HG03175 (cell line): Measurements from ENCODE around the gene MASP2.
"Not testable (repeated sequence)": the region's sequence is repeated elsewhere in the genome, so short reads cannot be mapped to it uniquely, and the experiment has no call there.

ENCODE experiments used
- ATAC-seq: cut with Tn5 transposase; IDR thresholded peaks from one replicate; pipeline ENCODE4 v1.9.1; 2021; ENCODE audit warnings: mild to moderate bottlenecking, moderate library complexity; ENCODE audit not compliant: unreplicated experiment

MASP2 gene

DNA sequence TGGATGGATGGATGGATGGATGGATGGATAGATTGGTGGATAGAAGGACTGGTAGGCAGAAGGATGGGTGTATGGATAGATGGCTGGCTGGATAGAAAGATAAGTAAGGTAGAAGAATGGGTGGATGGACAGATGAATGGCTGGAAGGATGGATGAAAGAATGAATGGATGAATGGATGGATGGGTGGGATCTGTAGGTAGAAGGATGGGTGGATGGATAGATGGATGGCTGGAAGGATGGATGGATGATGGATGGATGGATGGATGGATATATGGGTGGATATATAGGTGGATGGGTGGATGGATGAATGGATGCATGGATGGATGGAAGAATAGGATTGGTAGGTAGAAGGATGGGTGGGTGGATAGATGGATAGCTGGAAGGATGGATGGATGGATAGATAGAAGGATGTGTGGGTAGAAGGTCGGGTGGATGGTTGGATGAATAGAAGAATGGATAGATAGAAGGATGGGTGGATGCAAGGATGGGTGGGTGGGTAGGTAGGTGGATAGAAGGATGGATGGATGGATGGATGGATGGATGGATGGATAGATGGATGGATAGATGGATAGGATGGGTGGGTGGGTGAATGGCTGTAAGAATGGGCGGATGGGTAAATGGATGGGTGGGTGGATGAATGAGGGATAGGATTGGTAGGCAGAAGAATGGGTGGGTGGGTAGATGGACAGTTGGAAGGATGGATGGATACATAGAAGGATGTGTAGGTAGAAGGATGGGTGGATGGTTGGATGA is 7.5 kb downstream of the MASP2 start:
- ATAC-seq, result no peak

DNA sequence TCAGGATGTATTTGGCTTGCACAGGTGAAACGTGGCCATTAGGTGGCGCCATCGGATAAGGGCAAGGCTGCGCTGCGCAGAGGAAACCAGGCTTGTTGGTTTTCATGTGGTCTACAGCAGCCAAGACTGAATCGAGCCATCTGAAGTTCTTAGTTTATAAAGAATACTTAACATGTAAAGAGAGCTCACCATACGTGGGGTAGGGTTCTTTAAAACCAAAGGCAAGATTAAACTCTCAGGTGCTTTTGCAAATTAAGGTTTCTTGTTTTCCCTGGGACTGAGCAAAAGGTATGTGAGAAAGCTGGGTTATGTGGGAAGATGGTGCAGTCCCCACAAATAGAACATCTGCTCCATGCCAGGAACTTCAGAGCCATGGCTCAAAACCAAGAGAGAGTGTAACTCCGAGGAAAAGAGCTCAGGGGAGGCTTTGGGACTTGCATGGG is 9.3 kb downstream of the MASP2 start:
- peak; percentile 60 for ATAC-seq

DNA sequence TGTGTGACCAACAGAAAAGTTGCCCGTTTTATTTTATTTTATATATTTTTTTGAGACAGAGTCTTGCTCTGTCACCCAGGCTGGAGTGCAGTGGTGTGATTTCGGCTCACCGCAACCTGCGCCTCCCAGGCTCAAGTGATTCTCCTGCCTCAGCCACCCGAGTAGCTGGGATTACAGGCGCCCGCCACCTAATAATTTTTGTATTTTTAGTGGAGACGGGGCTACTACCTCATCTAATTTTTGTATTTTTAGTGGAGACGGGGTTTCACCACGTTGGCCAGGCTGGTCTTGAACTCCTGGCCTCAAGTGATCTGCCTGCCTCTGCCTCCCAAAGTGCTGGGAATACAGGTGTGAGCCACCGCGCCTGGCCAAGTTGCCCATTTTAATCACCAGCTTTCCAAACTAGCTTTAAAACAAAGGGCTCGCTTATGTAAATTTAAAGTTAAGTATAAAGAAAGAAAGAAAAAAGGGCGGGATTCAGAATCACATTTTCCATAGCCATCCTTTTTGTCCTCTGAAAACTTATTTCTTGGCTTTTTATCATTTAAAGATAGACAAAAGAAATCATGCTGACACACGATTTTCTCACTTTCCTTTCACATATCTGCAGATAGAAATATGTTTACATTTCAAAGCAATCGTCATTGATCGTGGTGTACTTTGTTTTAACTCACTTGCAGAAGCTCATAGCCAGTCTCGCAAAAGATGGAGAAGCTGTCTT is 9.9 kb downstream of the MASP2 start:
- not testable (repeated sequence) for ATAC-seq

DNA sequence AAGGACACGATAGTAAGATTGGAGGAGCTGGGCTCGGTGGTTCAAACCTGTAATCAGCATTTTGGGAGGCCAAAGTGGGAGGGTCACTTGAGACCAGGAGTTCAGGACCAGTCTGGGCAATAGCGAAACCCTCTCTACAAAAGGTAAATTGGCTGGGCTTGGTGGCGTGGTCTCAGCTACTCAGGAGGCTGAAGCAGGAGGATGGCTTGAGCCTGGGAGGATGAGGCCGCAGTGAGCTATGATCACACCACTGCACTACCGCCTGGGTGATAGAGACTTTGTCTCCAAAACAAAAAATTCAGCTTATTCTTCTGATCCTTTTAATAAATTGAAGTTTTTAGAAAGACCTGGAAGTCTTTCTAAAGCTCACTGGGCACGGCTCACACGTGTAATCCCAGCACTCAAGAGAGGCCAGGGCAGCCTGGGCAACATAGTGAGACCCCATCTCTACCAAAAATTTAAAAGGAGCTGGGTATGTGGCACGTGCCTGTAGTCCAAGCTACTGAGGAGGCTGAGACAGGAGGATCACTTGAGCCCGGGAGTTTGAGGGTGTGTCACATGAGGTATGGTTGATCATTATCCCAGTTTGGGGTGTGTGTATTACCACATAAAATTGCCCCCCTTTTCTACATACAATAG is 15.3 kb downstream of the MASP2 start:
- no peak for ATAC-seq

DNA sequence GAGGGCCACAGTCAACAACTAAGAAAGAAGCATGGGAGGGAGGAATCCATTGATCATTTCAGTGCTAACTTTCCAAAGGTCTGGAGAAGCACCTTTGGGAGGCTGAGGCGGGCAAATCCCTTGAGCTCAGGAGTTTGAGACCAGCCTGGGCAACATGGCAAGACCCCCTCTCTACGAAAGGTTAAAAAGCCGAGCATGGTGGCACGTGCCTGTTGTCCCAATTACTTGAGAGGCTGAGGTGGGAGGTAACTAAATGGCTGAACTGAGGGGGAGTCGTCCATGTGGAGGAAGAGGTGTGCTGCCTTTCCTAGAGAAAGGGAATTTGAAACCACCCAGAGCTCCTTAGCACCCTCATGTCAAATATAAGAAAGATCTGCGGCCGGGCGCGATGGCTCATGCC is 16.2 kb downstream of the MASP2 start:
- ATAC-seq, result no peak

DNA sequence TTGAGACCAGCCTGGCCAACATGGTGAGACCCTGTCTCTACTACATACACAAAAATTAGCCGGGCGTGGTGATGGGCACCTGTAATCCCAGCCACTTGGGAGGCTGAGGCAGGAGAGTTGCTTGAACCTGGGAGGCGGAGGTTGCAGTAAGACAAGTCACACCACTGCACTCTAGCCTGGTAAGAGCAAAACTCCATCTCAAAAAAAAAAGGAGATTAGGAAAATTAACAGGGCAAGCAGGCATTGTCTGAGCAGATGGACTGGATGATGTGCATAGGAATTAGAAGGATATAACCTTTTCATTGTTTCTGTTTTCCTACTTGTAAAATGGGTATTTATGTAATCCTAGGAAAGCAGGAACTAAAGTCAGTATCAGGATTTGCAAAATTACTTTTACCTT is 19.0 kb downstream of the MASP2 start:
- no peak for ATAC-seq

DNA sequence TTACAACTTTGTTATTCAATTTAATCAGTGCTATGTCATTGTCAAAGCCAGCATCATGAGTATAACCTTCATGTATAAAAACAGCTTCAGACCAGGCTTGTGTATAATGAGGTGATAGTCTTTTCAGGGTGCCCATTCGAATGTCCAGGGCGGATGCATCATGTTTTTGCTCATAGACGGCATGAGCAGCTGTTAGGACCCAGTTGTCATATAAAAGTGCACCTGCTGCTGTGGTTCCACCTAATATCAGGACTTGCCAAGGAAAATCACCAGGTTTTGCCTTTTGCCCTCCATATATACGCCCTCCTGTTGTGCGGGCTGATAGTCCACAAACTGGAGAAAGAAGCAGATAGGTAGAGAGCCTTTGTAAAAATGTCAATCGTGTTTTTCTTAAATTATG is 19.7 kb downstream of the MASP2 start:
- no peak for ATAC-seq

DNA sequence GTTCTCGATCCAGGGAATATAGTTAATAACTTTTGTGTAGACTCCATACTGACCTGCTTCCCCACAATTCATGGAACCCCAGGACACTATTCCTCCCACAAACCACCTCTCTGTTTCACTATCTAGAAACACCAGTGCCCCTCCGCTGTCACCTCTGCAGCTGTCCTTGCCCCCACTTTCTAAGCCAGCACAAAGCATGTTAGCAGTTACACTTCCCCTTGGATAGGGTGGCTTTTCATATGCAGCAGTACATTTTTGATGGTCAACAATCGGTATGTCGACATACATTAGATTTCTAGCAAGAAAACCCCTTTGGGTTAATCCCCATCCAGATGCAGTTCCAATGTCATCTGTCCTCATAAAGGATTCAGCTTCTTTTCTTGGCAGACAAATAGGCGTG is 20.1 kb downstream of the MASP2 start:
- no peak for ATAC-seq

DNA sequence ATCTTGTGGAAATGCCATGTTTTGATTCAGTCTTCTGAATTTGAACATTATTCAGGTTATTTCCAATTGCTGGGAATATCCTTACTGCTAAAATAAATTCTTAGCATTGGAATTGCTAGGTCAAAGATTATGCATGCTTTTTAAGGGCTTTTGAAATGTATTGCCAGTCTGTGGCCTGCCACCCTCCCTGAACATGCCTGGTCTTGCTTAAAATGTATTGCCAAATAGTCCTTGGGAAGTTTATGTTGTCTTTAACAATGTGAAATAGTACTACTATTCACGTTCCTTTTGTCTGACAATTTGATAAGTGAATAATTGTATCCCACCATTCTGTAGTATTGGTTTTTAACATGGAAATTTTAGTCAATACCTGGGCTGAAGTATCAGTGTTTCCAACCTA is 21.0 kb downstream of the MASP2 start:
- ATAC-seq, result no peak

DNA sequence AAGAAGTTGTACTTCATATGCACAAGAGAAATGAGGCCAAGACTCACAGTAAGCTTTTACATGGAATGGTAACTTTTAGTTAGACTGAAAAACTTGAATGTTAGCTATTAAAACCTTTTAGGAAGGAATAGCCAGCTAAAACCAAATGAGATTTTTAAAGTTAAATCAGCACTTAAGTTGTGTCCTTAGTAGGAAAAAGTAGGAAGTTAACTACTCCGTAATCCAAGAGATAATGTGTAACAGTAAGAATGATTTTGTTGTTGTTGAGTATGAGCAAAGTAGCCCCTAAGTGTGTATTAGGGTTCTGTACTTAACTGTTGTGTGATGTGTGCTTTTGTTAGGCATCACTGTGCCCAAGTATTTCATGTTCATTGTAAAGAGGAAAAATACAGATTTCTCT is 21.4 kb downstream of the MASP2 start:
- ATAC-seq, result no peak

DNA sequence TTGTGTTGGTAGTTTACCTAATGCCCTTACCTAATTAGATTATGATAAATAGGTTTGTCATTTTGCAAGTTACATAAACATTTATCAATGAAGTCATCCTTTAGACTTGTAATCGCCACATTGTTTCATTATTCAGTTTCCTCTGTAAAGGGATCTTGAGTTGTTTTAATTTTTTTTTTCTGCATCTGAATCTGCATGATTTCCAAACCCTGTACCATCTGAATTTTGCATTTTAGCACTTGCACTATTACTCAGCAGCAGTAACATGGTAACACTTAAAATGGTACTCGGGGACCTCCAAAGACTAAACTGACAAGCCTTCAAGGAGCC is 22.2 kb downstream of the MASP2 start:
- ATAC-seq, result no peak

DNA sequence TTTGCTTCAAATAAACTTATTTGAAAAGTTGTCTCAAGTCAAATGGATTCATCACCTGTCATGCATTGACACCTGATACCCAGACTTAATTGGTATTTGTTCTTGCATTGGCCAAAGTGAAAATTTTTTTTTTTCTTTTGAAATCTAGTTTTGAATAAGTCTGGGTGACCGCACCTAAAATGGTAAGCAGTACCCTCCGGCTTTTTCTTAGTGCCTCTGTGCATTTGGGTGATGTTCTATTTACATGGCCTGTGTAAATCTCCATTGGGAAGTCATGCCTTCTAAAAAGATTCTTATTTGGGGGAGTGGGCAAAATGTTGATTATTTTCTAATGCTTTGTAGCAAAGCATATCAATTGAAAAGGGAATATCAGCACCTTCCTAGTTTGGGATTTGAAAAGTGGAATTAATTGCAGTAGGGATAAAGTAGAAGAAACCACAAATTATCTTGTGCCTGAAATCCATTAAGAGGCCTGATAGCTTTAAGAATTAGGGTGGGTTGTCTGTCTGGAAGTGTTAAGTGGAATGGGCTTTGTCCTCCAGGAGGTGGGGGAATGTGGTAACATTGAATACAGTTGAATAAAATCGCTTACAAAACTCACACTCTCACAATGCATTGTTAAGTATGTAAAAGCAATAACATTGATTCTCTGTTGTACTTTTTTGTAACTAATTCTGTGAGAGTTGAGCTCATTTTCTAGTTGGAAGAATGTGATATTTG is 22.7 kb downstream of the MASP2 start:
- ATAC-seq, result no peak

DNA sequence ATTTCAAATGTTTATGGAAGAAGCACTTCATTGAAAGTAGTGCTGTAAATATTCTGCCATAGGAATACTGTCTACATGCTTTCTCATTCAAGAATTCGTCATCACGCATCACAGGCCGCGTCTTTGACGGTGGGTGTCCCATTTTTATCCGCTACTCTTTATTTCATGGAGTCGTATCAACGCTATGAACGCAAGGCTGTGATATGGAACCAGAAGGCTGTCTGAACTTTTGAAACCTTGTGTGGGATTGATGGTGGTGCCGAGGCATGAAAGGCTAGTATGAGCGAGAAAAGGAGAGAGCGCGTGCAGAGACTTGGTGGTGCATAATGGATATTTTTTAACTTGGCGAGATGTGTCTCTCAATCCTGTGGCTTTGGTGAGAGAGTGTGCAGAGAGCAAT is 23.8 kb downstream of the MASP2 start:
- no peak for ATAC-seq

DNA sequence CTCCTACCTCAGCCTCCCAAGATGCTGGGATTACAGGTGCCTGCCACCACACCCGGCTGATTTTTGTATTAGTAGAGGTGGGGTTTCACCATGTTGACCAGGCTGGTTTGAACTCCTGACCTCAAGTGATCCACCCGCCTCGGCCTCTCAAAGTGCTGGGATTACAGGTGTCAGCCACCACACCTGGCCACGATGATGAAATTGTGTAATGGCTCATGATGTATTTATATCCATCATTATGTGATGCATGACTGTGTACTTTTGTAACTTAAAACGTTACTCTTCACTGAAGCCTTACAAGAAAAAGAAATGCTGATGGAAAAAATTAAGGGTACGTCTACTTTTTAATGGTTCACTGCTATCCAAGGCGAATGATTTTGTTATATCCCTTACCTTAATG is 27.1 kb downstream of the MASP2 start:
- no peak for ATAC-seq

DNA sequence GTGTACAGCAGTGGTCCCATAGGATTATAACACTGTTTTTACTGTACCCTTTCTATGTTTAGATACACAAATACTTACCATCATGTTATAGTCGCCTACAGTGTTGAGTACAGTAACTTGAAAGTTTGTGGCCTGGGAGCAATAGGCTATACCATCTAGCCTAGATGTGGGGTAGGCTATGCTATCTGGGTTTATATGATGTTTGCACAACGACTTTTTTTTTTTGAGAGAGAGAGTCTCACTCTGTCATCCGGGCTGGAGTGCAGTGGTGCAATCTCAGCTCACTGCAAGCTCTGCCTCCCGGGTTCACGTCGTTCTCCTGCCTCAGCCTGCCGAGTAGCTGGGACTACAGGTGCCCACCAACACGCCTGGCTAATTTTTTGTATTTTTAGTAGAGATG is 27.7 kb downstream of the MASP2 start:
- not testable (repeated sequence) for ATAC-seq

DNA sequence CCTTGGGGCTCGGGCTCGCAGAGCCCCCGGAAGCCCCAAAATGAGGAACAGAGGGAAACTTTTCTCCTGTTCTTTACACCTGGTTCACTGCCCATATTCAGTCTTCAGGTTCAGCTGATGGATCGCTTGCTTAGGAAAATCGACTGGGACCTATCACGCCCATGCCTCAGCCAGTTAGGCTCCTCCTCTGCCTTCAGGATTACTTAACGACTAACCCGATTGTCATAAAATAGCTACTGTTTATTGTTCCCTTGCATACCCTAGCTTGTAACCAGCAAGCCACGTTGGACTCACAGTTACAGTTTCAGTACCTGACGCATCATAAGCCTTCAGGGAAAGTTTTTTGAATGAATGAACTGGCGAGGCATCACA is 33.9 kb downstream of the MASP2 start:
- ATAC-seq, result no peak

DNA sequence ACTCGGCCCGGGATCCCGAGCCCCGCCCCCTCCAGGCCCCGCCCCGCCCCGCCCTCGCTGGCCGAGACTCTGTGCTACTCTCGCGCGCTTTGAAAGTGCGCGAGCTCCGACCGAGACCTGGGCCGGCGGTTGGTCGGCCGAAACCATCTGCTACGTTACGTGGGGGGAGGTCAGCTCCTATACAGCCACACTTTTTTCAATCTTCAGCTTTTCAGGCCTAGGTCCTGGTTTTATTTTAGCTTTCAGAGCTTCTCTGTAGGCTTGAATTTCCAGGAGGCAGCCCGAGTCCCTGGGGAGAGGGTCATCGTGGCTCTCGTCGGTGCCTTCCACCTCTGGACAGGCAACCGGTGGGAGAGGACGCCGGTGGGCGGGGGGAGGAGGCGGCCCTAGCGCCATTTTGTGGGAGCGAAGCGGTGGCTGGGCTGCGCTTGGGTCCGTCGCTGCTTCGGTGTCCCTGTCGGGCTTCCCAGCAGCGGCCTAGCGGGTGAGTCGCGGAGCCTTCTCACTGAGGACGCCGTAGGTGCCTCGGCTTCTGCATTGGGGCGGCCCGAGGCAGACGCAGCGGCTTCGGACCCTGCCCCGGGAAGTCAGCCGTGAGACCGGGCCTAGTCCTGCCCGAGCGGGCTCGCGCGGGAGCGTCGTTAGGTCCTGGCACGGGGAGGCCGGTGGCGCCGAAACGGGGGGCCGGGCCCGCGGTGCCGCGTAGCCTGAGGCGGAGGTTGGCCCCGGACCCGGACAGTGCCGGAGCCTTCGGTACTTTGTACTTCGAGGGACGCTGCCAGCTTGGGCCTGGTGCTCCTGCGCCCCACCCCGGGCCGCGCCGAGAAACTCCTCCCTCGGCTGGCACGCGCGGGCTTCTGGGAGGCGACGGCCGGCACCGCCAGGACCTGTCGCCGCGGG is 34.5 kb downstream of the MASP2 start, which contains the start of gene TARDBP:
Gene TARDBP (plus strand): TSS at position 395 of the 900 bp plus-strand sequence. CDS start 1,074 bp downstream, outside the sequence.
- ATAC-seq, result peak; percentile 90

DNA sequence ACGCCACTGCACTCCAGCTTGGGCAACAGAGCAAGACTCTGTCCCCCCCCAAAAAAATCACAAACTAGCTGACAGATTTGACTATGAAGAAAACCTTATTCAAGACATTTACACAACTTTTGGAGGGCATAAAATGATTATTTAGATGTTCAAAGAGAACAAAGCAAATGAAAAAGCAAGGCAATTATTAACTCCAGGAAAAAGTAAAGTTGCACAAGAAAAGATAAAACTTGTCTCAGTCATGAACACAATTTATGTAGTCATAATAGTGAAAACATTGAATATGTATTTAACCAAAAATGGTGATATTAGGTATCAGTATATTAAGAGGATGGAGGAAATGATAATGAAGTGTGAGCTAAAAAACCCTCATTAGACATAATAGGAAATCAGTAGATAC is 46.5 kb downstream of the MASP2 start:
- ATAC-seq, result no peak

DNA sequence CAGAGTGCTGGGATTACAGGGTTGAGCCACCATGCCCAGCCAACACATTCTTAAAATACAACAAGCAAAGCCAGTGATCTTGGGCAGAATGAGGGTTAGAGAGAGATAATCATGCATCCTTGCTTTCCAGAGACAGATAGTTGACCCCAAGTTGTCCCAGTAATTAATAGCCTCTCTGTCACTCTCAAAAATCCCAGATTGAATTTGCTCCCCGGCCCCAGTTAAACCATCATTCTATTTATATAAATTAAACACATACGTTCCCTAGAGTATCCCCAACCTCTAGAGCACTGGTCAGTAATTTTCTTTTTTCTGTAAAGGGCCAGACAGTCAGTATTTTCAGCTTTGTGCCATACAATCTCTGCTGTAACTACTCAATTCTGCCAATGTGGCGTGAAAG is 50.9 kb downstream of the MASP2 start:
- ATAC-seq, result no peak

DNA sequence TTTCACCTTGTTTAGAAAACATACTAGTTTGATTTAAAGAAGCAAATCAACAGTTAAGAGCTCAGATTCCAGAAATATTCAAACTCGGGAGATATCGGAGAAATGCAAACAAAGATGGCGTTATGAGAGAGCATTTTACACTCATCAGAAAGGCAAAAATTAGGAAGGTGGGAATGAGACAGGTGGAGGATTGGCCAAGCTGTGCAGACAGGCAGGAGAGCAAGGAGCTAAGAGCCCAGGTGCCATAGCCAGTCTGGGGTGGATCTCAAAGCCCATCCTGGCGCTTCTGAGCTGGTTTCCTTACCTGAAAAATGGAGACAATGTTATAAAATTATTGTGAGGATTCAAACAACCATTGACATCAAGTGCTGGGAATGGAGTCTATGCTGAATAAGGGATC is 54.2 kb downstream of the MASP2 start:
- ATAC-seq, result no peak
